HEK293 (cell line): ENCODE results near the gene PHACTR3.

ENCODE experiments used
- CTCF ChIA-PET: fragments of 350-600 bp; formaldehyde crosslinking; extraction: SDS; loops from one replicate; lab custom pipeline; 2021; ENCODE audit warnings: antibody characterized with exemption; lab: Yijun Ruan, JAX
- POLR2A ChIA-PET: fragments of 300-600 bp; formaldehyde crosslinking; extraction: SDS; loops from one replicate; lab custom pipeline; 2020; ENCODE audit warnings: antibody characterized with exemption, inconsistent platforms; lab: Yijun Ruan, JAX
- H3K27ac ChIP-seq: fragments of 200-500 bp; sonication (Bioruptor generic); 2 replicates; pipeline ENCODE4 v1.5.1; 2014; ENCODE audit warnings: low read depth, low read length, control low read depth, inconsistent platforms; ENCODE audit errors: extremely low read depth
- H3K36me3 ChIP-seq, 2 experiments: fragments of 200-500 bp in 1 of 2; sonication (Bioruptor generic) in 1 of 2; 1 replicate in 1 of 2; 2 replicates in 1 of 2; pipeline ENCODE4 v1.5.1; 2014 to 2017; ENCODE audit warnings: inconsistent platforms in 2 of 2, low read length in 2 of 2; ENCODE audit not compliant: control insufficient read depth in 2 of 2, insufficient read depth in 1 of 2
- H3K4me1 ChIP-seq: fragments of 200-500 bp; sonication (Bioruptor generic); 2 replicates; pipeline ENCODE4 v1.5.1; 2014; ENCODE audit warnings: mild to moderate bottlenecking, low read length, inconsistent platforms; ENCODE audit not compliant: control insufficient read depth, insufficient read depth
- H3K4me3 ChIP-seq: 2 replicates; pipeline ENCODE4 v1.5.1; 2011; ENCODE audit warnings: low read depth, mild to moderate bottlenecking, control low read depth, low read length, moderate library complexity
- H3K9me3 ChIP-seq: fragments of 200-500 bp; sonication (Bioruptor generic); 2 replicates; pipeline ENCODE4 v1.5.1; 2014; ENCODE audit warnings: low read depth, low read length, inconsistent platforms; ENCODE audit not compliant: control insufficient read depth, insufficient read depth
- KLF10 ChIP-seq: fragments of 450-650 bp; IDR thresholded peaks from 2 replicates; pipeline ENCODE4 v1.5.1; 2018; ENCODE audit warnings: missing biosample characterization, mild to moderate bottlenecking, missing genetic modification characterization
- KLF7 ChIP-seq: fragments of 450-650 bp; formaldehyde crosslinking; IDR thresholded peaks from 2 replicates; pipeline ENCODE4 v1.5.1; 2016; ENCODE audit warnings: missing biosample characterization, missing genetic modification characterization, borderline replicate concordance
- MZF1 ChIP-seq: fragments of 450-650 bp; formaldehyde crosslinking; IDR thresholded peaks from 2 replicates; pipeline ENCODE4 v1.5.1; 2017; ENCODE audit warnings: missing biosample characterization, missing genetic modification characterization, borderline replicate concordance
- OSR2 ChIP-seq: fragments of 450-650 bp; formaldehyde crosslinking; IDR thresholded peaks from 2 replicates; pipeline ENCODE4 v1.5.1; 2016; ENCODE audit warnings: missing biosample characterization, missing genetic modification characterization
- REPIN1 ChIP-seq: fragments of 450-650 bp; formaldehyde crosslinking; IDR thresholded peaks from 2 replicates; pipeline ENCODE4 v1.5.1; 2017; ENCODE audit warnings: missing biosample characterization, missing genetic modification characterization, low read depth
- SCRT1 ChIP-seq: fragments of 450-650 bp; formaldehyde crosslinking; IDR thresholded peaks from 2 replicates; pipeline ENCODE4 v1.5.1; 2016; ENCODE audit warnings: missing biosample characterization, missing genetic modification characterization, borderline replicate concordance
- SCRT2 ChIP-seq: fragments of 450-650 bp; formaldehyde crosslinking; IDR thresholded peaks from 2 replicates; pipeline ENCODE4 v1.5.1; 2016; ENCODE audit warnings: missing biosample characterization, missing genetic modification characterization
- SETDB1 ChIP-seq: IDR thresholded peaks from one replicate; pipeline ENCODE4 v1.6.1; 2017; ENCODE audit warnings: mild to moderate bottlenecking, low read length, moderate library complexity, mixed read lengths; ENCODE audit not compliant: insufficient read length
- ZNF266 ChIP-seq: fragments of 450-650 bp; formaldehyde crosslinking; IDR thresholded peaks from 2 replicates; pipeline ENCODE4 v1.5.1; 2016; ENCODE audit warnings: missing biosample characterization, missing genetic modification characterization, low read depth
- ZNF350 ChIP-seq: fragments of 450-650 bp; formaldehyde crosslinking; IDR thresholded peaks from 2 replicates; pipeline ENCODE4 v1.5.0; 2017; ENCODE audit warnings: missing biosample characterization, mild to moderate bottlenecking, missing genetic modification characterization
- ZNF423 ChIP-seq: fragments of 450-650 bp; formaldehyde crosslinking; IDR thresholded peaks from 2 replicates; pipeline ENCODE4 v1.5.1; 2016; ENCODE audit warnings: missing biosample characterization, missing genetic modification characterization
- ZNF513 ChIP-seq: fragments of 450-650 bp; IDR thresholded peaks from 2 replicates; pipeline ENCODE4 v1.5.1; 2018; ENCODE audit warnings: missing biosample characterization, missing genetic modification characterization
- ZNF518A ChIP-seq: fragments of 450-650 bp; formaldehyde crosslinking; conservative IDR thresholded peaks from 2 replicates; pipeline ENCODE4 v1.5.1; 2016; ENCODE audit warnings: low read depth, missing biosample characterization, missing genetic modification characterization
- ZNF555 ChIP-seq: fragments of 450-650 bp; formaldehyde crosslinking; conservative IDR thresholded peaks from 2 replicates; pipeline ENCODE4 v1.5.1; 2017; ENCODE audit warnings: missing biosample characterization, mild to moderate bottlenecking, missing genetic modification characterization, inconsistent platforms
- ZNF596 ChIP-seq: fragments of 450-650 bp; IDR thresholded peaks from 2 replicates; pipeline ENCODE4 v1.5.0; 2018; ENCODE audit warnings: missing biosample characterization, mild to moderate bottlenecking, missing genetic modification characterization, moderate library complexity
- ZNF792 ChIP-seq: fragments of 450-650 bp; formaldehyde crosslinking; IDR thresholded peaks from 2 replicates; pipeline ENCODE4 v1.5.1; 2016; ENCODE audit warnings: missing biosample characterization, missing genetic modification characterization
- ZNF830 ChIP-seq: fragments of 450-650 bp; IDR thresholded peaks from 2 replicates; pipeline ENCODE4 v1.5.0; 2018; ENCODE audit warnings: missing biosample characterization, missing genetic modification characterization, low read depth, mild to moderate bottlenecking, moderate library complexity
- ZSCAN30 ChIP-seq: fragments of 450-650 bp; IDR thresholded peaks from 2 replicates; pipeline ENCODE4 v1.5.1; 2018; ENCODE audit warnings: missing biosample characterization, mild to moderate bottlenecking, missing genetic modification characterization, moderate library complexity
- ZSCAN5A ChIP-seq: fragments of 450-650 bp; formaldehyde crosslinking; IDR thresholded peaks from 2 replicates; pipeline ENCODE4 v1.5.1; 2016; ENCODE audit warnings: missing biosample characterization, missing genetic modification characterization
- TF ChIP-seq, protein P1 (sequence below): fragments of 450-650 bp; formaldehyde crosslinking; IDR thresholded peaks from 2 replicates; pipeline ENCODE4 v1.5.1; 2016; ENCODE audit warnings: missing biosample characterization, missing genetic modification characterization
- TF ChIP-seq, protein P2 (sequence below): fragments of 450-650 bp; formaldehyde crosslinking; IDR thresholded peaks from 2 replicates; pipeline ENCODE4 v1.5.1; 2017; ENCODE audit warnings: missing biosample characterization, missing genetic modification characterization

Gene PHACTR3

DNA sequence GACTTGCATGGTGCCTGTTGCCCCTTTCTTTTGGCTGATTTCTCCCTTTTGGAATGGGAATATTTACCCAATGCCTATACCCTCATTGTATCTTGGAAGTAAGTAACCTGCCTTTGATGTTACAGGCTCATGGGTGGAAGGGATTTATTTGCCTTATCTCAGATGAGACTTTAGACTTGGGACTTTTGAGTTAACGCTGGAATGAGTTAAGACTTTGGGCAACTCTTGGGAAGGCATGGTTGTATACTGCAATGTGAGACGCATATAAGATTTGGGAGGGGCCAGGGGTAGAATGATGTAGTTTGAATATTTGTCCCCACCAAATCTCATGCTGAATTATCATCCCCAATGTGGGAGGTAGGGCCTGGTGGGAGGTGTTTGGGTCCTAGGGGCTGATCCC is 253.6 kb downstream of the PHACTR3 start (continued):
- no peak for TF ChIP-seq ZNF518A (tag by site-specific recombination)
- TF ChIP-seq ZNF555 (tag by site-specific recombination): no peak

DNA sequence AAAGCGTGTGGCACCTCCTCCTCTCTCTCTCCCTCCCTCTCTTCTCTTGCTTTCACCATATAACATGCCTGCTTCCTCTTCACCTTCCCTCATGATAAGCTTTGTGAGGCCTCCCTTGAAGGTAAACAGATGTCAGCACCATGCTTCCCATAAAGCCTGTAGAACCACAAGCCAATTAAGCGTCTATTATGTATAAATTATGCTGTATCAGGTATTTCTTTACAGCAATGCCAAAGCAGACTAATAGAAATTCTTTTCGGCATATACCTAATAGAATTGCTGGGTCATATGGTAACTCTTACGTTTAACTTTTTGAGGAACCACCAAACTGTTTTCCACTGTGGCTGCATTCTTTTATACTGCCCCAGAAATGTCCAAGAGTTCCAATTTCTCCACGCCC is 254.1 kb downstream of the PHACTR3 start:
- H3K4me1 ChIP-seq: peaks cover 3% of the 10 kb centered on the region; the same call in 1 of the 2 replicates
- H3K4me3 ChIP-seq: no peak overlapping the region
- H3K9me3 ChIP-seq: no peaks in the 10 kb centered on the region
- POLR2A ChIA-PET: no interaction called here
- CTCF ChIA-PET: no interaction called here
- no peaks in the 10 kb centered on the region for H3K36me3 ChIP-seq
- TF ChIP-seq ZNF513 (tag by site-specific recombination) (no peak), SCRT2 (tag by site-specific recombination) (no peak), MZF1 (tag by site-specific recombination) (no peak), REPIN1 (tag by site-specific recombination) (no peak), SCRT1 (no peak), OSR2 (tag by site-specific recombination) (no peak), SETDB1 (no peak), KLF10 (tag by site-specific recombination) (no peak)
- TF ChIP-seq, protein P1, sequence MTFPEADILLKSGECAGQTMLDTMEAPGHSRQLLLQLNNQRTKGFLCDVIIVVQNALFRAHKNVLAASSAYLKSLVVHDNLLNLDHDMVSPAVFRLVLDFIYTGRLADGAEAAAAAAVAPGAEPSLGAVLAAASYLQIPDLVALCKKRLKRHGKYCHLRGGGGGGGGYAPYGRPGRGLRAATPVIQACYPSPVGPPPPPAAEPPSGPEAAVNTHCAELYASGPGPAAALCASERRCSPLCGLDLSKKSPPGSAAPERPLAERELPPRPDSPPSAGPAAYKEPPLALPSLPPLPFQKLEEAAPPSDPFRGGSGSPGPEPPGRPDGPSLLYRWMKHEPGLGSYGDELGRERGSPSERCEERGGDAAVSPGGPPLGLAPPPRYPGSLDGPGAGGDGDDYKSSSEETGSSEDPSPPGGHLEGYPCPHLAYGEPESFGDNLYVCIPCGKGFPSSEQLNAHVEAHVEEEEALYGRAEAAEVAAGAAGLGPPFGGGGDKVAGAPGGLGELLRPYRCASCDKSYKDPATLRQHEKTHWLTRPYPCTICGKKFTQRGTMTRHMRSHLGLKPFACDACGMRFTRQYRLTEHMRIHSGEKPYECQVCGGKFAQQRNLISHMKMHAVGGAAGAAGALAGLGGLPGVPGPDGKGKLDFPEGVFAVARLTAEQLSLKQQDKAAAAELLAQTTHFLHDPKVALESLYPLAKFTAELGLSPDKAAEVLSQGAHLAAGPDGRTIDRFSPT: no peak
- TF ChIP-seq, all 188 proteins: peak for 0
- no peak overlapping the region for H3K27ac ChIP-seq

DNA sequence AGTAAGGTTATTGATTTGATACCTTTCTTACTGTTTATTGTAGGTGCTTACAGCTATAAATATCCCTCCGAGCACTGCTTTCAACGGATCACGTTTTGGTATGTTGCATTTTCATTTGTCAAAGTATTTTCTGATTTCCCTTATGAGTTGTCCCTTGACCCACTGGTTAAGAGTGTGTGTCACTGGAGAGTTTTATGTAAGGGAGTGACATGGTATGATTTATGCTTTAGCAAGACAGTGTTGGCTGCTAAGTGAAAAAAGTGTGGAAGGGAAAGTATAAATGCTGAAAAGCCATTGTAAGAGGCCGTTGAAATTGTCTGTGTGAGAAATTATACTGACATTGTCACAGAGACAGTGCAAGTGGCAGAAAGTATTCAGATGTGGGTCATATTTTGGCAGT is 257.1 kb downstream of the PHACTR3 start:
- ChIA-PET POLR2A (interaction anchor here (1.0 kb wide), 1 partner anchor 79 kb away, joined by 3 read pairs; the partner anchor contains the start of genes FAM217B and PPP1R3D), CTCF (interaction anchor here (2.8 kb wide), 1 partner anchor 12 kb away, joined by 11 read pairs; no protein-coding TSS in a partner anchor)
- Histone ChIP-seq H3K27ac (no peak overlapping the region), H3K36me3 (no peaks in the 10 kb centered on the region), H3K4me3 (no peak overlapping the region), H3K9me3 (no peaks in the 10 kb centered on the region), H3K4me1 (peaks cover 10% of the 10 kb centered on the region)
- TF ChIP-seq ZNF350 (tag by site-specific recombination): no peak
- TF ChIP-seq ZNF423 (tag by site-specific recombination): no peak
- no peak for TF ChIP-seq ZNF266 (tag by site-specific recombination)
- no peak for TF ChIP-seq ZSCAN30
- TF ChIP-seq ZNF792: no peak
- no peak for TF ChIP-seq KLF7 (tag by site-specific recombination)
- TF ChIP-seq, protein P2, sequence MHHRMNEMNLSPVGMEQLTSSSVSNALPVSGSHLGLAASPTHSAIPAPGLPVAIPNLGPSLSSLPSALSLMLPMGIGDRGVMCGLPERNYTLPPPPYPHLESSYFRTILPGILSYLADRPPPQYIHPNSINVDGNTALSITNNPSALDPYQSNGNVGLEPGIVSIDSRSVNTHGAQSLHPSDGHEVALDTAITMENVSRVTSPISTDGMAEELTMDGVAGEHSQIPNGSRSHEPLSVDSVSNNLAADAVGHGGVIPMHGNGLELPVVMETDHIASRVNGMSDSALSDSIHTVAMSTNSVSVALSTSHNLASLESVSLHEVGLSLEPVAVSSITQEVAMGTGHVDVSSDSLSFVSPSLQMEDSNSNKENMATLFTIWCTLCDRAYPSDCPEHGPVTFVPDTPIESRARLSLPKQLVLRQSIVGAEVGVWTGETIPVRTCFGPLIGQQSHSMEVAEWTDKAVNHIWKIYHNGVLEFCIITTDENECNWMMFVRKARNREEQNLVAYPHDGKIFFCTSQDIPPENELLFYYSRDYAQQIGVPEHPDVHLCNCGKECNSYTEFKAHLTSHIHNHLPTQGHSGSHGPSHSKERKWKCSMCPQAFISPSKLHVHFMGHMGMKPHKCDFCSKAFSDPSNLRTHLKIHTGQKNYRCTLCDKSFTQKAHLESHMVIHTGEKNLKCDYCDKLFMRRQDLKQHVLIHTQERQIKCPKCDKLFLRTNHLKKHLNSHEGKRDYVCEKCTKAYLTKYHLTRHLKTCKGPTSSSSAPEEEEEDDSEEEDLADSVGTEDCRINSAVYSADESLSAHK (tag by site-specific recombination): no peak
- no peak for TF ChIP-seq ZNF596 (tag by site-specific recombination)
- no peak for TF ChIP-seq ZSCAN5A (tag by site-specific recombination)
- TF ChIP-seq ZNF830 (tag by site-specific recombination): no peak
